GM18873 (cell line): ENCODE measurements around the gene SIRPG.
"Not testable (repeated sequence)": the region's sequence is repeated elsewhere in the genome, so short reads cannot be mapped to it uniquely, and the experiment has no call there.

Source experiments
- ATAC-seq: cut with Tn5 transposase; IDR thresholded peaks from one replicate; pipeline ENCODE4 v1.9.1; 2021; ENCODE audit warnings: mild to moderate bottlenecking, moderate library complexity, moderate number of reproducible peaks; ENCODE audit not compliant: unreplicated experiment, low FRiP score

Gene SIRPG

GRCh38 chr20:1610404-1610803, 47.2 kb downstream of the SIRPG start:
- ATAC-seq = not testable (repeated sequence)

- not testable (repeated sequence) for ATAC-seq
Observed at GRCh38 chr20:1608678-1609347, 48.8 kb downstream of the SIRPG start.

GRCh38 chr20:1600736-1601135, 56.8 kb downstream of the SIRPG start:
- ATAC-seq = no peak

DNA sequence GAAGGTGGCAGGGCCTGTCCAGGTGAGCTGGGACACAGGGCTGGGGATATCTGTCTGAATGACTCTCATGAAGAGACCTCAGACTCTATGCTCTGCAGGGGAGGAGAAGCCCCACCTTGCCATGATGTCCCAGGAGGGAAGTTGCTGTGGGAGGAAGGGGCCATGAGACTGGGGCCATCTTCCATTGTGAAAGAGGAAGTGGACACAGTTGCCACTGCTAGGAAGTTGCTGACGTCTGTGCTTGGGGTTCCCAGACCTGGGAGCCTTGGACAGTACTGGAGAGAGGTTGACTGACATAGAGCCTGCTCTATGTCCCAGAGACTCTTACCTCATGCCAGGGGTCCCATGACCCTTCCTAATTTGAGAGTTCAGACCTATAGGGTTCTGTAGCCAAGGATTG, 62.2 kb downstream of the SIRPG start:
- ATAC-seq = no peak

DNA sequence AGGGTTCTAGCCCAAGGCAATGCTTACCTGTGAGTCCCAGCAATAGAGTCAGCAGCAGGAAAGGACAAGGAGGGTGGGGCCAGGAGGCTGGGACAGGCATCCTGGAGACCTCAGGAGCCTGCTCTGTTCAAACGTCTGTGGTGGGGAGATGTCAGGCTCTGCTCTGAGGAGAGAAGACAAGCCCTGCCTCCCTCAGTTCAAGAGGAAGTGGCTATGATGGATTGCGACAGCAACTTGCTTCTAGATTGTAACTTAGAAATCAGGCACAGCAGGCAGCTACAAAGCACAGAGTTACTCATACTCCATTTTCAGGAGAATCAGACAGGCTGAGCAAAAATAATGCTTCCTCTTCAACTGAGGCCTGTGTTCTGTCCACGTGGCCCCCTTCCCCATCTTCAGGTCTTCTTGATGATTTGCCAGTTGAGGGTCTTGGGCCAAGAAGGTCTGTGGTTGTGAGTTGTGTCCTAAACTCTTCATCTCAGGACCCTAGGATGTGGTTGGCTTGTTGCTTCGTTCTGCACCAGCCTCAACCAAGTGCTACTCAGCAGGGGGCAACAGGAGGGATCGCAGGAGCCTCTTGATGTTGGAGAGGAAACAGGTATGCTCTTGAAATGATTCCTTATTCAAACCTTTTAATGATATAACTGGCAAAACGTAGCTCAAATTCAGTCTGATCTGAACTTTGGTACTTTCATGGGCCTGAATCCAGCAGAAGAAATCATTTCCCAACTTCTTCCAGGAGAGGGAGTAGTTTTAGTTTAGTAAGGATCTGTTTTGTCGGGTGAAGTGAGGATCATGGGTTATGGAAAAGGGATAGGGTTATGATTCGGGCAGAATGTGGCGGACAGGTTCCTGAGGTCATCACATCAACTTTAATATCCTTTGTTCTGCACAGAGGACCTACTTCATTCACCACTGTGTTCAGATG, 68.8 kb downstream of the SIRPG start:
- ATAC-seq = no peak

GRCh38 chr20:1587781-1588532, 69.6 kb downstream of the SIRPG start:
- ATAC-seq = no peak

DNA sequence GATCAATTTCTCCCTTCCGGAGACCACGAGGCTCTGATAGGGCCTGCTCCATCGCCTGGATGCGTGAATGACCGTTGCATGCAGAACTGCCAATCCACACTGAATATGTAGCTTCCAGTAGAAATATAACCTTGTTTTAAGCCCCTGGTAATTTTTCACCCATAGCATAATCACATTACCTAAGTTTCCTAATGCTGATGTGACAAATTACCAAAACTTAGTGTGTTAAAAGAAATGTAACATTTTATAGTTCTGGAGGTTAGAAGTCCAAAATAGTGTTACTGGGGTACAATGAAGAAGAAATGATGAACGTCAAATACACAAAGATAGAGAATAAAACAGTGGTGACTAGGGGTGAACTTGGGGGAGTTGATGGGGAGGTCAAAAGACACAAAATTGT, 78.1 kb downstream of the SIRPG start:
- no peak for ATAC-seq
